Cortex of kidney (tissue), 1 donor: ENCODE results near the gene R3HCC1L.

ENCODE experiments used
- DNase-seq: peaks from one replicate; lab custom pipeline; 2025; lab: John Stamatoyannopoulos, UW

The R3HCC1L gene

GRCh38 chr10:98231417-98231816 lies 97.0 kb downstream of the R3HCC1L start:
- DNase-seq = no peak

GRCh38 chr10:98235846-98236245 lies 101.4 kb downstream of the R3HCC1L start:
- DNase-seq = no peak

- no peak for DNase-seq
These were observed 102.4 kb downstream of the R3HCC1L start for GRCh38 chr10:98236862-98237261.

GRCh38 chr10:98238391-98238790 lies 103.9 kb downstream of the R3HCC1L start:
- no peak for DNase-seq

- DNase-seq = no peak
These were observed 106.1 kb downstream of the R3HCC1L start for GRCh38 chr10:98240524-98240923.

- no peak for DNase-seq
These were observed 108.4 kb downstream of the R3HCC1L start for GRCh38 chr10:98242823-98243222.

GRCh38 chr10:98244141-98244540 lies 109.7 kb downstream of the R3HCC1L start:
- no peak for DNase-seq

GRCh38 chr10:98244586-98244985 lies 110.1 kb downstream of the R3HCC1L start:
- no peak for DNase-seq

GRCh38 chr10:98246911-98247805 lies 112.7 kb downstream of the R3HCC1L start:
- DNase-seq = no peak

- DNase-seq = no peak
These were observed 113.6 kb downstream of the R3HCC1L start for GRCh38 chr10:98248018-98248417.

GRCh38 chr10:98249134-98249533 lies 114.7 kb downstream of the R3HCC1L start:
- DNase-seq = no peak

- no peak for DNase-seq
These were observed 116.9 kb downstream of the R3HCC1L start for GRCh38 chr10:98251399-98251798.

GRCh38 chr10:98252464-98252863 lies 118.0 kb downstream of the R3HCC1L start:
- DNase-seq = no peak

- DNase-seq = no peak
These were observed 119.0 kb downstream of the R3HCC1L start for GRCh38 chr10:98253499-98253898.

- no peak for DNase-seq
These were observed 119.9 kb downstream of the R3HCC1L start for GRCh38 chr10:98254234-98254974.

- DNase-seq = no peak
These were observed 120.9 kb downstream of the R3HCC1L start for GRCh38 chr10:98255146-98255877.

GRCh38 chr10:98256692-98257091 lies 122.2 kb downstream of the R3HCC1L start:
- no peak for DNase-seq

GRCh38 chr10:98257198-98257597 lies 122.7 kb downstream of the R3HCC1L start:
- DNase-seq = no peak

- DNase-seq = no peak
These were observed 123.5 kb downstream of the R3HCC1L start for GRCh38 chr10:98257961-98258360.

GRCh38 chr10:98258683-98259454 lies 124.4 kb downstream of the R3HCC1L start:
- DNase-seq = no peak

GRCh38 chr10:98259606-98260315 lies 125.3 kb downstream of the R3HCC1L start:
- DNase-seq = no peak
